ENCODE results near the gene SMIM22.

Gene SMIM22

DNA sequence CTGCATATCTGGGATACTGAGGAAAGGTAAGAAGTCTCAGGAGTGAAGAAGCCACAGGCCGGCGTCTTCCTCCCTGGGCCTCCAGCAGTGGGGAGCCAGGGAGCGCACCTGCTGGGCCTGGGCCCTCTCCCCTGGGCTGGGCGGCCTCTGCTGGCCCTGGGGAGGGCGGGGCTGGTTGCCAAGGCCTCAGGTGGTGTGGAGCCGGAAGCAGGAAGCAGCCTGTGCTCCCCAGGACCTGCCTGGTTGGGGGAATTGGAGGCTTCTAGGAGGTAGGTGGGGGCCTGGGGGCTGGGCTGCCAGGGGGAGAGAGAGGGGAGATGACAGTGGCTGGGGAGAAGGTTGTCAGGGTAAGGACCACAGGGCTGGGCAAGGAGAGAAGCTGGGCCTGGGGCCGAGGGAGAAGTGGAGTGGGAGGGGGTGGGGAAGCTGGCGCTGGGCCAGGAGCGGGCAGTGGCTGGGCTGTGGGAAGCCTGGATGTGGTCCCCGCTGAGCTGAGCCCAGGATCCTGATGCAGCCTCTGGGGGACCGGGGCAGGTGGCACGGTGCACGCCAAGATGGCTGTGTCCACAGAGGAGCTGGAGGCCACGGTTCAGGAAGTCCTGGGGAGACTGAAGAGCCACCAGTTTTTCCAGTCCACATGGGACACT lies at the start of gene SMIM22:
Gene SMIM22, plus strand, starts transcription at position 189 of the 647 bp plus-strand sequence. Its CDS starts 366 bp downstream, at position 555.
- Histone ChIP-seq H3K27ac (ENCODE audit: low read length) (no peak within 1 kb of the TSS), H3K9ac (ENCODE audit: low read length) (no peak within 1 kb of the TSS), H3K36me3 (ENCODE audit: control insufficient read depth, low read depth, low read length) (no peaks in the 10 kb centered on the region), H3K9me3 (ENCODE audit: control insufficient read depth, low read depth, low read length) (no peaks in the 10 kb centered on the region), H3K27me3 (ENCODE audit: control insufficient read depth, insufficient read depth, low read length) (no peaks in the 10 kb centered on the region), H3K4me1 (ENCODE audit: control insufficient read depth, low read depth, low read length) (no peaks in the 10 kb centered on the region), H3K4me3 (ENCODE audit: low read length) (no peak within 1 kb of the TSS)

GRCh38 chr16:4746215-4746614 lies 49.0 kb upstream of the SMIM22 start:
- Histone ChIP-seq H3K4me1 (ENCODE audit: control insufficient read depth, low read depth, low read length) (peaks cover 5% of the 10 kb centered on the region), H3K36me3 (ENCODE audit: control insufficient read depth, low read depth, low read length) (peaks cover 6% of the 10 kb centered on the region), H3K27me3 (ENCODE audit: control insufficient read depth, insufficient read depth, low read length) (no peaks in the 10 kb centered on the region), H3K27ac (ENCODE audit: low read length) (no peak overlapping the region), H3K9me3 (ENCODE audit: control insufficient read depth, low read depth, low read length) (no peaks in the 10 kb centered on the region), H3K4me3 (ENCODE audit: low read length) (no peak overlapping the region), H3K9ac (ENCODE audit: low read length) (no peak overlapping the region)

- no peaks in the 10 kb centered on the region for H3K9me3 ChIP-seq (ENCODE audit: control insufficient read depth, low read depth, low read length)
- H3K4me3 ChIP-seq (ENCODE audit: low read length): no peak overlapping the region
- H3K4me1 ChIP-seq (ENCODE audit: control insufficient read depth, low read depth, low read length): peaks cover 5% of the 10 kb centered on the region
- H3K27me3 ChIP-seq (ENCODE audit: control insufficient read depth, insufficient read depth, low read length): no peaks in the 10 kb centered on the region
- no peak overlapping the region for H3K9ac ChIP-seq (ENCODE audit: low read length)
- peaks cover 13% of the 10 kb centered on the region for H3K36me3 ChIP-seq (ENCODE audit: control insufficient read depth, low read depth, low read length)
- no peak overlapping the region for H3K27ac ChIP-seq (ENCODE audit: low read length)
Measured at GRCh38 chr16:4746991-4747574, 48.1 kb upstream of the SMIM22 start.

DNA sequence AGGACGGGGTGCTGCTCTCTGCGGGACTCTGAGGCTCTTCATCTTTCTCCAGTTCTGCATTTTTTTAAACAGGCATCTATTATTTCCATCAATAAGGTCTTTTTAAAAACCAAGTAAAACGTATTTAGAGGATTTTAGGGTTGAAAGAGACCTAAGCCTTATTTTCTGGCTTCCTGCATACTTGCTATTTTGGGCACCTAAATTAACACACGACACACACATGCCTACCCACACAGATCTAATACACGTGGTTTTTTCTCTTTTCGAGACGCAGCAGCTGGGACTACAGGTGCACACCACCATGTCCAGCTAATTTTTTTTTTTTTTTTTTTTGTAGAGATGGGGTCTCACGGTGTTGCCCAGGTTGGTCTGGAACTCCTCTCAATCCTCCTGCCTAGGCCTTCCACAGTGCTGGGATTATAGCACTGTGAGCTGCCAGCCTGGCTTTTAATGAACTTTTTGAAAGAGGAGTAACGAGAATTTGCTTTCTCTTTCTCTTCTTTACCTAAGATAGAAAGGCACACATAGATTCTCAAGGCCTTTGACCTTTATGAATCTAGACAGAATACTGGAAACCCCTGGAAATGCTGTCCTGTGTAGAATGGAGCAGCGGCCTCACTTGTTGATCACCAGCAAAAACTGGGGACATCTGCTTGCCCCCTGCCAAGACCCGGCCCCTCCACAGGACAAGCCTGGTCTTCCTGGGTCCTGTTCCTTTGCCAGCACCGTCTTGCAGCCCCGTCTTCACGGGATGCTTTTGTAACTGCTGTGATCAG lies 47.1 kb upstream of the SMIM22 start:
- no peaks in the 10 kb centered on the region for H3K27me3 ChIP-seq (ENCODE audit: control insufficient read depth, insufficient read depth, low read length)
- no peak overlapping the region for H3K27ac ChIP-seq (ENCODE audit: low read length)
- H3K9me3 ChIP-seq (ENCODE audit: control insufficient read depth, low read depth, low read length): no peaks in the 10 kb centered on the region
- peaks cover 5% of the 10 kb centered on the region for H3K4me1 ChIP-seq (ENCODE audit: control insufficient read depth, low read depth, low read length)
- no peak overlapping the region for H3K9ac ChIP-seq (ENCODE audit: low read length)
- H3K4me3 ChIP-seq (ENCODE audit: low read length): no peak overlapping the region
- peaks cover 21% of the 10 kb centered on the region for H3K36me3 ChIP-seq (ENCODE audit: control insufficient read depth, low read depth, low read length)

GRCh38 chr16:4748682-4749411 lies 46.3 kb upstream of the SMIM22 start:
- Histone ChIP-seq H3K4me1 (ENCODE audit: control insufficient read depth, low read depth, low read length) (peaks cover 5% of the 10 kb centered on the region), H3K27ac (ENCODE audit: low read length) (no peak overlapping the region), H3K9ac (ENCODE audit: low read length) (no peak overlapping the region), H3K4me3 (ENCODE audit: low read length) (no peak overlapping the region), H3K9me3 (ENCODE audit: control insufficient read depth, low read depth, low read length) (no peaks in the 10 kb centered on the region), H3K36me3 (ENCODE audit: control insufficient read depth, low read depth, low read length) (peaks cover 23% of the 10 kb centered on the region), H3K27me3 (ENCODE audit: control insufficient read depth, insufficient read depth, low read length) (no peaks in the 10 kb centered on the region)

DNA sequence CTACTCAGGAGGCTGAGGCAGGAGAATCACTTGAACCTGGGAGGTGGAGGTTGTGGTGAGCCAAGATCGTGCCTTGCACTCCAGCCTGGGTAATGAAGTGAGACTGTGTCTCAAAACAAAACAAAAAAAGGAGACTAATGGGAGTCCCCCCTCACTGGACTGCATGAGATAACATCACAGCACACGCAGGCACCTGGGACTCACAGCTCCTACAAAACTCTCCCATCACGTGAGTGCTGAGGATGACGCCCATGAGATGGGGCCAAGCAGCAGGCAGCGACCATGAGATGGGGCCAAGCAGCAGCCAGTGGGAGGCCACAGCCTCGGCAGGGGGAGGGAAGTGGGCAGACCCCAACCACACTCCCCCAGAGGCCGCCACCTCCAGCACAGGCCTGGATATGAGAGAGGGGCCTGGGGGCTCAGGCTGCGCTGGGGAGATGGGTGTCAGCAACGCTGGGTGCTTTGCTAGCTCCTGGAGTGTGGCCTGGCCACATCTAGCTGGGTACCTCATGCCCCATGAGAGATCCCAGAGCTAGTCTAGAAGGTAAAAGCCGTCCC lies 45.4 kb upstream of the SMIM22 start:
- Histone ChIP-seq H3K9ac (ENCODE audit: low read length) (no peak overlapping the region), H3K36me3 (ENCODE audit: control insufficient read depth, low read depth, low read length) (peaks cover 23% of the 10 kb centered on the region), H3K4me3 (ENCODE audit: low read length) (no peak overlapping the region), H3K27me3 (ENCODE audit: control insufficient read depth, insufficient read depth, low read length) (no peaks in the 10 kb centered on the region), H3K9me3 (ENCODE audit: control insufficient read depth, low read depth, low read length) (no peaks in the 10 kb centered on the region), H3K4me1 (ENCODE audit: control insufficient read depth, low read depth, low read length) (peaks cover under 1% of the 10 kb centered on the region), H3K27ac (ENCODE audit: low read length) (no peak overlapping the region)

- no peak overlapping the region for H3K4me3 ChIP-seq (ENCODE audit: low read length)
- no peaks in the 10 kb centered on the region for H3K27me3 ChIP-seq (ENCODE audit: control insufficient read depth, insufficient read depth, low read length)
- H3K36me3 ChIP-seq (ENCODE audit: control insufficient read depth, low read depth, low read length): peaks cover 29% of the 10 kb centered on the region
- no peak overlapping the region for H3K27ac ChIP-seq (ENCODE audit: low read length)
- no peaks in the 10 kb centered on the region for H3K4me1 ChIP-seq (ENCODE audit: control insufficient read depth, low read depth, low read length)
- H3K9me3 ChIP-seq (ENCODE audit: control insufficient read depth, low read depth, low read length): no peaks in the 10 kb centered on the region
- no peak overlapping the region for H3K9ac ChIP-seq (ENCODE audit: low read length)
Measured at GRCh38 chr16:4750896-4751295, 44.3 kb upstream of the SMIM22 start.

GRCh38 chr16:4752351-4753100 lies 42.6 kb upstream of the SMIM22 start:
- no peak overlapping the region for H3K4me3 ChIP-seq (ENCODE audit: low read length)
- H3K36me3 ChIP-seq (ENCODE audit: control insufficient read depth, low read depth, low read length): peaks cover 33% of the 10 kb centered on the region
- no peaks in the 10 kb centered on the region for H3K4me1 ChIP-seq (ENCODE audit: control insufficient read depth, low read depth, low read length)
- H3K9ac ChIP-seq (ENCODE audit: low read length): no peak overlapping the region
- no peaks in the 10 kb centered on the region for H3K9me3 ChIP-seq (ENCODE audit: control insufficient read depth, low read depth, low read length)
- no peaks in the 10 kb centered on the region for H3K27me3 ChIP-seq (ENCODE audit: control insufficient read depth, insufficient read depth, low read length)
- no peak overlapping the region for H3K27ac ChIP-seq (ENCODE audit: low read length)

- Histone ChIP-seq H3K4me3 (ENCODE audit: low read length) (no peak overlapping the region), H3K4me1 (ENCODE audit: control insufficient read depth, low read depth, low read length) (no peaks in the 10 kb centered on the region), H3K36me3 (ENCODE audit: control insufficient read depth, low read depth, low read length) (peaks cover 36% of the 10 kb centered on the region)
Measured at GRCh38 chr16:4753227-4753626, 41.9 kb upstream of the SMIM22 start.

GRCh38 chr16:4754865-4755264 lies 40.3 kb upstream of the SMIM22 start:
- Histone ChIP-seq H3K36me3 (ENCODE audit: control insufficient read depth, low read depth, low read length) (peaks cover 53% of the 10 kb centered on the region), H3K9me3 (ENCODE audit: control insufficient read depth, low read depth, low read length) (no peaks in the 10 kb centered on the region), H3K9ac (ENCODE audit: low read length) (no peak overlapping the region), H3K27me3 (ENCODE audit: control insufficient read depth, insufficient read depth, low read length) (no peaks in the 10 kb centered on the region), H3K4me3 (ENCODE audit: low read length) (no peak overlapping the region), H3K4me1 (ENCODE audit: control insufficient read depth, low read depth, low read length) (no peaks in the 10 kb centered on the region), H3K27ac (ENCODE audit: low read length) (no peak overlapping the region)

More at GRCh38 chr16:4753227-4753626, 41.9 kb upstream of the SMIM22 start:
- H3K9ac ChIP-seq (ENCODE audit: low read length): no peak overlapping the region
- no peaks in the 10 kb centered on the region for H3K9me3 ChIP-seq (ENCODE audit: control insufficient read depth, low read depth, low read length)
- no peak overlapping the region for H3K27ac ChIP-seq (ENCODE audit: low read length)
- no peaks in the 10 kb centered on the region for H3K27me3 ChIP-seq (ENCODE audit: control insufficient read depth, insufficient read depth, low read length)
